Mesendoderm (in vitro differentiated cells): ENCODE measurements around the gene ALKBH7.

Source experiments
- DNase-seq: peaks from one replicate; pipeline ENCODE4 v3.0.0; 2013
- H2AK5ac ChIP-seq: 2 replicates; pipeline ENCODE4 v1.6.1; 2013; ENCODE audit warnings: low read length, inconsistent platforms
- H2BK120ac ChIP-seq: 2 replicates; pipeline ENCODE4 v1.6.1; 2013; ENCODE audit warnings: low read depth, mild to moderate bottlenecking, low read length, moderate library complexity, mixed read lengths
- H2BK15ac ChIP-seq: replicated peaks from 2 replicates; pipeline ENCODE4 v1.6.1; 2013; ENCODE audit warnings: low read depth, mild to moderate bottlenecking, moderate library complexity
- H2BK5ac ChIP-seq: 2 replicates; pipeline ENCODE4 v1.6.1; 2013; ENCODE audit warnings: low read length, inconsistent platforms
- H3K18ac ChIP-seq: 2 replicates; pipeline ENCODE4 v1.6.1; 2013; ENCODE audit warnings: mild to moderate bottlenecking, low read length, mixed read lengths
- H3K23ac ChIP-seq: one replicate; pipeline ENCODE4 v1.6.1; 2013; ENCODE audit warnings: low read length
- H3K27ac ChIP-seq: 2 replicates; pipeline ENCODE4 v1.5.1; 2013; ENCODE audit warnings: low read depth, mild to moderate bottlenecking, inconsistent platforms, low read length, moderate library complexity
- H3K27me3 ChIP-seq: 2 replicates; pipeline ENCODE4 v1.6.1; 2013; ENCODE audit warnings: low read length, control low read depth, mild to moderate bottlenecking, inconsistent platforms; ENCODE audit not compliant: insufficient read depth, poor library complexity
- H3K36me3 ChIP-seq: 2 replicates; pipeline ENCODE4 v1.6.1; 2013; ENCODE audit warnings: low read length, inconsistent platforms; ENCODE audit not compliant: control insufficient read depth, insufficient read depth
- H3K4ac ChIP-seq: one replicate; pipeline ENCODE4 v1.6.1; 2013; ENCODE audit warnings: low read depth, mild to moderate bottlenecking, low read length, moderate library complexity
- H3K4me1 ChIP-seq: 2 replicates; pipeline ENCODE4 v1.6.1; 2013; ENCODE audit warnings: low read depth, low read length, inconsistent platforms; ENCODE audit not compliant: control insufficient read depth
- H3K4me2 ChIP-seq: 2 replicates; pipeline ENCODE4 v1.6.1; 2013; ENCODE audit warnings: low read length
- H3K4me3 ChIP-seq: 2 replicates; pipeline ENCODE4 v1.5.1; 2013; ENCODE audit warnings: mild to moderate bottlenecking, low read length
- H3K56ac ChIP-seq: one replicate; pipeline ENCODE4 v1.6.1; 2013; ENCODE audit warnings: low read length
- H3K79me1 ChIP-seq: 2 replicates; pipeline ENCODE4 v1.6.1; 2013; ENCODE audit warnings: low read length, inconsistent platforms
- H3K79me2 ChIP-seq: 2 replicates; pipeline ENCODE4 v1.6.1; 2013; ENCODE audit warnings: mild to moderate bottlenecking, low read length; ENCODE audit not compliant: control insufficient read depth, insufficient read depth
- H3K9ac ChIP-seq: 2 replicates; pipeline ENCODE4 v1.6.1; 2013; ENCODE audit warnings: low read length, inconsistent platforms
- H4K5ac ChIP-seq: one replicate; pipeline ENCODE4 v1.6.1; 2013; ENCODE audit warnings: low read length
- H4K8ac ChIP-seq: one replicate; pipeline ENCODE4 v1.6.1; 2013; ENCODE audit warnings: low read depth, mild to moderate bottlenecking, control low read depth, low read length, moderate library complexity
- WGBS: extraction: QIAGEN DNeasy Blood & Tissue Kit; methylation state at CpG from one replicate; pipeline ENCODE4 v1.1.7; 2013; ENCODE audit warnings: low lambda C conversion rate, missing lambda C conversion rate; ENCODE audit not compliant: insufficient coverage; ENCODE audit errors: extremely low coverage; 5-methylcytosine and 5-hydroxymethylcytosine counted together

ALKBH7 gene

GRCh38 chr19:6376512-6377190 is 4.1 kb downstream of the ALKBH7 start:
- Histone ChIP-seq H3K36me3 (peaks cover 12% of the 10 kb centered on the region), H3K56ac (no peak overlapping the region), H3K4ac (no peak overlapping the region), H2BK15ac (no peak overlapping the region), H3K79me2 (no peaks in the 10 kb centered on the region), H2BK120ac (no peak overlapping the region), H3K23ac (no peak overlapping the region), H2AK5ac (no peak overlapping the region), H3K4me2 (no peak overlapping the region), H4K8ac (no peak overlapping the region), H3K4me3 (no peak overlapping the region), H3K9ac (no peak overlapping the region), H3K27me3 (no peaks in the 10 kb centered on the region), H3K4me1 (peaks cover 4% of the 10 kb centered on the region), H2BK5ac (no peak overlapping the region), H4K5ac (no peak overlapping the region), H3K79me1 (no peaks in the 10 kb centered on the region), H3K27ac (no peak overlapping the region), H3K18ac (no peak overlapping the region)
- DNase-seq: no peak
- WGBS: no CpG with 5 or more reads among the region's 19 CpGs

- Histone ChIP-seq H3K23ac (no peak overlapping the region), H3K36me3 (peaks cover 12% of the 10 kb centered on the region)
Measured at GRCh38 chr19:6378041-6378440, 5.4 kb downstream of the ALKBH7 start.

GRCh38 chr19:6378486-6378885 is 5.9 kb downstream of the ALKBH7 start:
- H2AK5ac ChIP-seq: no peak overlapping the region
- peaks cover 3% of the 10 kb centered on the region for H3K4me1 ChIP-seq
- no peaks in the 10 kb centered on the region for H3K27me3 ChIP-seq
- no peak overlapping the region for H4K5ac ChIP-seq
- no peak overlapping the region for H3K4me2 ChIP-seq
- no peaks in the 10 kb centered on the region for H3K79me1 ChIP-seq
- no CpG with 5 or more reads among the region's 9 CpGs for WGBS
- no peak overlapping the region for H3K23ac ChIP-seq
- peaks cover 15% of the 10 kb centered on the region for H3K36me3 ChIP-seq
- H2BK120ac ChIP-seq: no peak overlapping the region
- no peak overlapping the region for H3K9ac ChIP-seq
- DNase-seq: no peak
- H3K27ac ChIP-seq: no peak overlapping the region
- H3K4ac ChIP-seq: no peak overlapping the region
- no peak overlapping the region for H3K18ac ChIP-seq
- no peak overlapping the region for H4K8ac ChIP-seq
- no peak overlapping the region for H3K4me3 ChIP-seq
- H3K56ac ChIP-seq: no peak overlapping the region
- no peaks in the 10 kb centered on the region for H3K79me2 ChIP-seq
- H2BK5ac ChIP-seq: no peak overlapping the region
- no peak overlapping the region for H2BK15ac ChIP-seq

More at GRCh38 chr19:6378041-6378440, 5.4 kb downstream of the ALKBH7 start:
- H2BK5ac ChIP-seq: no peak overlapping the region
- H3K79me2 ChIP-seq: no peaks in the 10 kb centered on the region
- DNase-seq: peak; percentile 88
- no peak overlapping the region for H3K27ac ChIP-seq
- no peak overlapping the region for H3K4ac ChIP-seq
- H3K56ac ChIP-seq: no peak overlapping the region
- H3K4me1 ChIP-seq: peaks cover 3% of the 10 kb centered on the region
- no peak overlapping the region for H3K4me2 ChIP-seq
- no peak overlapping the region for H2BK15ac ChIP-seq
- no peak overlapping the region for H2BK120ac ChIP-seq
- H3K27me3 ChIP-seq: no peaks in the 10 kb centered on the region
- WGBS: no CpG with 5 or more reads among the region's 6 CpGs
- no peak overlapping the region for H4K8ac ChIP-seq
- no peak overlapping the region for H3K9ac ChIP-seq
- H4K5ac ChIP-seq: no peak overlapping the region
- H2AK5ac ChIP-seq: no peak overlapping the region
- H3K79me1 ChIP-seq: no peaks in the 10 kb centered on the region
- H3K18ac ChIP-seq: no peak overlapping the region
- no peak overlapping the region for H3K4me3 ChIP-seq

- no peaks in the 10 kb centered on the region for H3K79me2 ChIP-seq
- H3K4me2 ChIP-seq: no peak overlapping the region
- no peak overlapping the region for H2AK5ac ChIP-seq
- no peak overlapping the region for H3K18ac ChIP-seq
- H3K79me1 ChIP-seq: no peaks in the 10 kb centered on the region
- H3K27me3 ChIP-seq: no peaks in the 10 kb centered on the region
- WGBS: no CpG with 5 or more reads among the region's 3 CpGs
- H3K4me3 ChIP-seq: no peak overlapping the region
- H3K4ac ChIP-seq: no peak overlapping the region
- H4K8ac ChIP-seq: no peak overlapping the region
- no peak overlapping the region for H3K27ac ChIP-seq
- no peak for DNase-seq
- peaks cover 17% of the 10 kb centered on the region for H3K36me3 ChIP-seq
- no peak overlapping the region for H3K23ac ChIP-seq
- no peak overlapping the region for H2BK15ac ChIP-seq
- no peak overlapping the region for H2BK5ac ChIP-seq
- no peaks in the 10 kb centered on the region for H3K4me1 ChIP-seq
- no peak overlapping the region for H4K5ac ChIP-seq
- no peak overlapping the region for H2BK120ac ChIP-seq
- no peak overlapping the region for H3K9ac ChIP-seq
- H3K56ac ChIP-seq: no peak overlapping the region
Measured at GRCh38 chr19:6379744-6380143, 7.2 kb downstream of the ALKBH7 start.

GRCh38 chr19:6381030-6381750 is 8.6 kb downstream of the ALKBH7 start:
- no peaks in the 10 kb centered on the region for H3K79me2 ChIP-seq
- no CpG with 5 or more reads among the region's 40 CpGs for WGBS
- H3K23ac ChIP-seq: no peak overlapping the region
- no peak for DNase-seq
- no peak overlapping the region for H3K56ac ChIP-seq
- no peak overlapping the region for H2BK15ac ChIP-seq
- no peak overlapping the region for H4K5ac ChIP-seq
- H3K18ac ChIP-seq: no peak overlapping the region
- no peak overlapping the region for H3K27ac ChIP-seq
- H2BK5ac ChIP-seq: no peak overlapping the region
- H3K27me3 ChIP-seq: no peaks in the 10 kb centered on the region
- H3K4me3 ChIP-seq: no peak overlapping the region
- no peak overlapping the region for H3K4me2 ChIP-seq
- peaks cover 17% of the 10 kb centered on the region for H3K36me3 ChIP-seq
- no peak overlapping the region for H2AK5ac ChIP-seq
- no peaks in the 10 kb centered on the region for H3K79me1 ChIP-seq
- no peak overlapping the region for H4K8ac ChIP-seq
- H2BK120ac ChIP-seq: no peak overlapping the region
- no peak overlapping the region for H3K9ac ChIP-seq
- no peak overlapping the region for H3K4ac ChIP-seq
- no peaks in the 10 kb centered on the region for H3K4me1 ChIP-seq
